SHP77 treated with DMSO at 0.1 percent for 48 hours (cell line): ENCODE measurements around the gene PARP14.
"Not testable (repeated sequence)": the region's sequence is repeated elsewhere in the genome, so short reads cannot be mapped to it uniquely, and the experiment has no call there.

Experiments
- DNase-seq: peaks from one replicate; lab custom pipeline; 2025; lab: John Stamatoyannopoulos, UW

The PARP14 gene

GRCh38 chr3:122725106-122725505 lies 44.5 kb downstream of the PARP14 start:
- no peak for DNase-seq

- DNase-seq, result no peak
Observed at GRCh38 chr3:122727294-122727693, 46.7 kb downstream of the PARP14 start.

- no peak for DNase-seq
Observed at GRCh38 chr3:122727766-122728165, 47.1 kb downstream of the PARP14 start.

GRCh38 chr3:122728186-122728585 lies 47.5 kb downstream of the PARP14 start:
- no peak for DNase-seq

- DNase-seq, result no peak
Observed at GRCh38 chr3:122728756-122729514, 48.3 kb downstream of the PARP14 start.

- no peak for DNase-seq
Observed at GRCh38 chr3:122730240-122730639, 49.6 kb downstream of the PARP14 start.

GRCh38 chr3:122732682-122733525 lies 52.3 kb downstream of the PARP14 start:
- DNase-seq, result not testable (repeated sequence)

GRCh38 chr3:122739172-122739571 lies 58.5 kb downstream of the PARP14 start:
- no peak for DNase-seq

- no peak for DNase-seq
Observed at GRCh38 chr3:122742234-122742633, 61.6 kb downstream of the PARP14 start.

- DNase-seq, result no peak
Observed at GRCh38 chr3:122743581-122744120, 63.0 kb downstream of the PARP14 start.

GRCh38 chr3:122745369-122746021 lies 64.9 kb downstream of the PARP14 start:
- no peak for DNase-seq

- DNase-seq, result not testable (repeated sequence)
Observed at GRCh38 chr3:122747295-122747694, 66.7 kb downstream of the PARP14 start.

GRCh38 chr3:122748347-122748746 lies 67.7 kb downstream of the PARP14 start:
- no peak for DNase-seq

- DNase-seq, result no peak
Observed at GRCh38 chr3:122754929-122755328, 74.3 kb downstream of the PARP14 start.

GRCh38 chr3:122755491-122755890 lies 74.9 kb downstream of the PARP14 start:
- DNase-seq, result no peak

GRCh38 chr3:122758877-122759560 lies 78.4 kb downstream of the PARP14 start:
- DNase-seq, result no peak

GRCh38 chr3:122760453-122761271 lies 80.0 kb downstream of the PARP14 start:
- no peak for DNase-seq

GRCh38 chr3:122766430-122766829 lies 85.8 kb downstream of the PARP14 start:
- no peak for DNase-seq

- DNase-seq, result no peak
Observed at GRCh38 chr3:122767540-122768372, 87.1 kb downstream of the PARP14 start.
